Measurements from ENCODE around the gene NOTO.

The NOTO gene

GRCh38 chr2:73233932-73234832 is 31.8 kb downstream of the NOTO start, which contains the start of gene CCT7:
Gene CCT7, plus strand, starts transcription at chr2:73234308. Its CDS starts 71 bp downstream, at chr2:73234379.
- peak; percentile 76 for DNase-seq (ENCODE audit: low read depth)

DNA sequence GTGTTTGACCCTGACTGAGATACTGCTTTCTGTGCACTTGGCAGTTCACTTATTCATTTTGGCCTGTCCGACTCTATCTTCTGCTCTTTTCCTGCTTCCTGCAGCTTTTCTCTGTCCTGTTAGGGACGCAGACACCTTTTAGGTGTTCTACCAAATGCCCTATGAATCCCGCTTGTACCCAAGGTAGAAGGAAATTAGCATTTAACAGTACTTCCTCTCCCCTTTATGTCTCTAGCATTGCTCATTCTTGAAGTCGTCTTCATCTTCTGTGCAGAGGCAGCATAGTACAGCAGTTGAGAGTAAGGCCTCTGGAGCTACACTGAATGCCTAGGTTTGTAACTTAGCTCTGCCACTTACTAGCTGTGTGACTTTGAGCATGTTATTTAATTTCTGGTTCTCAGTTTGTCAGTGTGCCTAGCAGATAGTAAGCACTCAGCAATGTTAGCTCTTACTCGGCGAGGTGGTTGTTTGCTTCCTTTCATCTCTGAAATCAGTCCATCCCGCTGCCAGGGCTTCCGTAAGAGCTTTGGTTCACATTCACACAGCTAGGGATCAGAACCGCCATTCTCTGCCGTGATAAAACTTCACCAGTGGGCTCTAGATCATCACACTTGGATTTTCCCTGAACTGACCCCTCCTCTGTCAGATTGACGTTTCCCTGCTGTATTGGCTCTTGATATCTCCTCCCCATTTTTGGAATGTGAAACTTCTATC is 33.1 kb downstream of the NOTO start:
- no peak for DNase-seq (ENCODE audit: low read depth)

DNA sequence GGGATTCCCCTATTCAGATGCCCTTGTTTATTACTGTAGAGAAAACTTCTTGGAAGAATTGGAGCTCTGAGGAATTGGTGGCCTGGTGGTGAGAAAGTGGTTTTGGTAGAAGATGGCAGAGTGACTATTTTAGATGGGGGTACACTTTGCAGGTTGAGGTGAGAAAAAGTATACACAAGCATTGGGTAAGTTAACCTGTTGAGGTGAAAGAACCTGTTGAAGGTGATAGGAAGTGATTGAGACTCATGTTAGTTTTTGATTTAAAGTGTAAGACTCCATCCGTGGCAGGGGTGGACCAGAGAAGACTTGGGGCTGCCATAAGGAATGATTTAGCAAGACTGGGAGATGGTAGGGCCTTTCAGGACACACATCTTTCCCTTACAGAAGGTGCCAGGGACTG is 34.8 kb downstream of the NOTO start:
- DNase-seq (ENCODE audit: low read depth), result no peak

GRCh38 chr2:73238149-73238548 is 35.8 kb downstream of the NOTO start:
- no peak for DNase-seq (ENCODE audit: low read depth)

- DNase-seq (ENCODE audit: low read depth), result no peak
Observed at GRCh38 chr2:73238976-73239375, 36.6 kb downstream of the NOTO start.

DNA sequence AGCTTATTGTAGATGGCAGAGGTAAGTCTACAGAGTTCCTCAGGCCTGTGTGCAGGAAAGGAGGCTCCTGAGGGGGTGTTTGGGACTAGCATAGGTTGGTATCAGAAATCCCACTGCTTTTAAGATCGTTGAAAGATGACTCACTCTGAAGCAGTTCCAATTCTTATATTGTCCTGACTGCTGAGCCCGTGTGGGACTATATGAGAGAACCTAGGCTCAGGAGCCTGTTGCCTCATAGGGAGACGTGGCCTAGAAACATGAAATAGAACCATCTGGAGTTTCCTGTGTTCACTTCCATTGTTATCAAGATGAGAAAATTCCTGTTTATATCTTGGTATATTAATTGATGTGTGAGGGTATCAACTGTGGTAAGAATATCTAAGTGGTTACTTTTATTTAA is 37.4 kb downstream of the NOTO start:
- DNase-seq (ENCODE audit: low read depth), result no peak

GRCh38 chr2:73243884-73244570 is 41.7 kb downstream of the NOTO start:
- no peak for DNase-seq (ENCODE audit: low read depth)

- DNase-seq (ENCODE audit: low read depth), result no peak
Observed at GRCh38 chr2:73244580-73244979, 42.2 kb downstream of the NOTO start.

GRCh38 chr2:73246850-73247249 is 44.5 kb downstream of the NOTO start:
- no peak for DNase-seq (ENCODE audit: low read depth)

GRCh38 chr2:73249636-73250035 is 47.3 kb downstream of the NOTO start:
- DNase-seq (ENCODE audit: low read depth), result no peak

GRCh38 chr2:73250872-73251846 is 48.8 kb downstream of the NOTO start:
- DNase-seq (ENCODE audit: low read depth), result no peak

DNA sequence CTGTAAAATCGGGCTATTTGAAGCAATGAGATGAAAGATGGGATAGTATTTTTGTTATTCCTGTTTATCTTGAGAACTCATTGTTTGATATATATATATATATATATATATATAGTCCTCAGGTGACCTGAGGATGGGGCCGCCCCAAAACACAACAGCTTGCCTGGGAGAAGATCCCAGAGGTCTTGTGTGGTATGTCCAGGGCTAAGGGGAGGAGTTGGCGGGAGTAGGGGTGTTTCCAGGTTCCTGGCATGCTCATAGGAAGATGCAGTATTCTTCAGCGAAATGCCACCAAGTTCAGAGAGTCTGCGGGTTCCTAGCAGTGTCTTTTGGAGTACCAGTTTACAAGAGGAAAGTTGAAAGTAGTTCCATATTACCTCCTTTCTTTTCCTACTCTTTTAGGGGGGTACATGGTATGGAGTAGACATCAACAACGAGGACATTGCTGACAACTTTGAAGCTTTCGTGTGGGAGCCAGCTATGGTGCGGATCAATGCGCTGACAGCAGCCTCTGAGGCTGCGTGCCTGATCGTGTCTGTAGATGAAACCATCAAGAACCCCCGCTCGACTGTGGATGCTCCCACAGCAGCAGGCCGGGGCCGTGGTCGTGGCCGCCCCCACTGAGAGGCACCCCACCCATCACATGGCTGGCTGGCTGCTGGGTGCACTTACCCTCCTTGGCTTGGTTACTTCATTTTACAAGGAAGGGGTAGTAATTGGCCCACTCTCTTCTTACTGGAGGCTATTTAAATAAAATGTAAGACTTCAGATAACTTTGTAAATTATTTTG is 50.1 kb downstream of the NOTO start:
- no peak for DNase-seq (ENCODE audit: low read depth)

- DNase-seq (ENCODE audit: low read depth), result no peak
Observed at GRCh38 chr2:73253400-73253799, 51.0 kb downstream of the NOTO start.

GRCh38 chr2:73253901-73254300 is 51.5 kb downstream of the NOTO start:
- no peak for DNase-seq (ENCODE audit: low read depth)

DNA sequence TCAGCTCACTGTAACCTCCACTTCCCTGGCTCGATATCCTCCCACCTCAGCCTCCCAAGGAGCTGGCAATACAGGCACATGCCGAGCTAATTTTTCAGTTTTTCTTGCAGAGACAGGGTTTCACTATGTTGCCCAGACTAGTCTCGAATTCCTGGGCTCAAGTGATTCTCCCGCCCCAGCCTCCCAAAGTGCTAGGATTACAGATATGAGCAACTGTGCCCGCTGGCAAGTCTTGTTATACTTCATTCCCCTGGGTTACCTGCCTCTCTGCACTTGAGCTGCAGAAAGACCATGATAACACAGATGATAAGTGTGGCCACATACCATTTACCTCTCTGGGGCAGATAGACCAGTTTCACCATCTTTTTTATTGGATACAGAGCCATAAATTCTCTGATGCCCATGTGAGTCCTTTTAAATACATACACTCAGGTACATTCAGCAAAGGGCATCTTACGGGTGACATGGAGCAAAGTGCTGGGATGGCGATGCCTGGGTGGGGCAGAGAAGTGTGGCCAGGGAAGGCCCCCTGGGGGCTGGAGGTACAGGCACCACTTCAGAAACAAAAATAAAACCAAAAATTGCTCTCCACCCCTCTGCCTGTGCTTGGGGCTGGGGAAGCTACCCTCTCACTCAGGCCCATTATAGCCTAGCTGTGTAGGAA is 52.1 kb downstream of the NOTO start:
- no peak for DNase-seq (ENCODE audit: low read depth)

- no peak for DNase-seq (ENCODE audit: low read depth)
Observed at GRCh38 chr2:73255007-73255644, 52.8 kb downstream of the NOTO start.

- DNase-seq (ENCODE audit: low read depth), result no peak
Observed at GRCh38 chr2:73255907-73256617, 53.7 kb downstream of the NOTO start.

- no peak for DNase-seq (ENCODE audit: low read depth)
Observed at GRCh38 chr2:73256618-73256922, 54.2 kb downstream of the NOTO start.

DNA sequence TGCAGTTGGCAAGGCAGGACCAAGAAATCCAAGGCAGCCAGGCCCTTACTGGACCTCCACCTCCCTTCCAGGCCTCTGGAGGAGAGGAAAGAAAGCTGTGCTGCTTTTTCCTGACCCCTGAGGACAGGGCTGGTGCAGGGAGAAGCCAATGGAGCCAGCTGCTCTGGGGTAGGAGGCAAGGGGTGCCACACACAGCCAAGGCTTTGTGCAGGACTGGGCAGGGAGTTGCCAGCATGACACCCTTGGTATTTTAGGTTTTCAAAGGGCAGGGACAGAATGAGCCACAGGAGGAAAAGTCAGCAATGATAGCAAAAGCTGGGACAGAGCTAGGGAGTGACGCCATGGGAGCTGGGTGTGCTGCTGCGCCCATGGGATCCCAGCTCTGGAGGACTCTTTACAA is 54.6 kb downstream of the NOTO start:
- DNase-seq (ENCODE audit: low read depth), result no peak

Data from activated T-cell treated with anti-CD3 and anti-CD28 coated beads for 48 hours (primary cell).